ENCODE data around the gene ASL.
"Not testable (repeated sequence)": the region's sequence is repeated elsewhere in the genome, so short reads cannot be mapped to it uniquely, and the experiment has no call there.

The ASL gene

GRCh38 chr7:66119245-66119850, 43.7 kb downstream of the ASL start:
- no peak for DNase-seq

- no peak for DNase-seq
Measured at GRCh38 chr7:66123175-66123528, 47.5 kb downstream of the ASL start.

GRCh38 chr7:66124569-66124861, 48.9 kb downstream of the ASL start:
- DNase-seq, result not testable (repeated sequence)

- peak; percentile 53 for DNase-seq
Measured at GRCh38 chr7:66125052-66125694, 49.6 kb downstream of the ASL start.

GRCh38 chr7:66125781-66126352, 50.2 kb downstream of the ASL start:
- DNase-seq, result not testable (repeated sequence)

- not testable (repeated sequence) for DNase-seq
Measured at GRCh38 chr7:66127172-66127571, 51.6 kb downstream of the ASL start.

- no peak for DNase-seq
Measured at GRCh38 chr7:66138994-66139752, 63.6 kb downstream of the ASL start.

- DNase-seq, result peak; percentile 65
Measured at GRCh38 chr7:66140924-66141323, 65.3 kb downstream of the ASL start.

- no peak for DNase-seq
Measured at GRCh38 chr7:66142334-66142733, 66.7 kb downstream of the ASL start.

- no peak for DNase-seq
Measured at GRCh38 chr7:66142996-66143395, 67.4 kb downstream of the ASL start.

Measured in hematopoietic multipotent progenitor cell treated with erythropoietin and hydrocortisone succinate and interleukin-3 and kit ligand, for 4 days (in vitro differentiated cells).